MCF 10A (cell line): ENCODE data around the gene DCT. TPM values are rescaled to one million over a fixed set of nuclear protein-coding genes. Genes with fewer than 3 reads are reported as not detected.

Experiments used
- BruUV-seq: library from RNA; stranded (reverse); fragments of 400-500 nt; replicated peaks from 2 replicates; lab custom pipeline; 2021; lab: Mats Ljungman, UMichigan
- CTCF ChIA-PET: fragments of 300-600 bp; sonication (Branson Sonifier 250); formaldehyde crosslinking; extraction: SDS; loops from one replicate; lab custom pipeline; 2021; ENCODE audit warnings: antibody characterized with exemption, inconsistent platforms; lab: Yijun Ruan, JAX
- POLR2A ChIA-PET: fragments of 300-600, 350-650 bp; sonication (Branson Sonifier 250); formaldehyde crosslinking; extraction: SDS; loops from one replicate; lab custom pipeline; 2020; ENCODE audit warnings: antibody characterized with exemption, inconsistent platforms; lab: Yijun Ruan, JAX
- DNase-seq: peaks from one replicate; pipeline ENCODE4 v3.0.0-alpha.2; 2018; ENCODE audit not compliant: unreplicated experiment
- H3K27ac Mint-ChIP-seq: one replicate; pipeline ENCODE4 v1.8.0; 2022; ENCODE audit warnings: mild to moderate bottlenecking, low read depth, mixed read lengths; ENCODE audit not compliant: unreplicated experiment
- H3K27me3 Mint-ChIP-seq: one replicate; pipeline ENCODE4 v1.8.0; 2022; ENCODE audit warnings: mixed read lengths; ENCODE audit not compliant: insufficient read depth, unreplicated experiment
- H3K36me3 Mint-ChIP-seq: one replicate; pipeline ENCODE4 v1.8.0; 2022; ENCODE audit warnings: mild to moderate bottlenecking, moderate library complexity, mixed read lengths; ENCODE audit not compliant: insufficient read depth, unreplicated experiment
- H3K4me1 Mint-ChIP-seq: one replicate; pipeline ENCODE4 v1.8.0; 2022; ENCODE audit warnings: mixed read lengths; ENCODE audit not compliant: insufficient read depth, unreplicated experiment
- H3K4me3 Mint-ChIP-seq: one replicate; pipeline ENCODE4 v1.8.0; 2022; ENCODE audit warnings: mild to moderate bottlenecking, moderate library complexity, mixed read lengths; ENCODE audit not compliant: unreplicated experiment
- H3K9me3 Mint-ChIP-seq: one replicate; pipeline ENCODE4 v1.8.0; 2022; ENCODE audit warnings: mixed read lengths; ENCODE audit not compliant: unreplicated experiment
- CTCF ChIP-seq: fragments of 200-600 bp; IDR thresholded peaks from one replicate; pipeline ENCODE4 v1.8.0; 2022; ENCODE audit warnings: antibody characterized with exemption, mild to moderate bottlenecking; ENCODE audit not compliant: unreplicated experiment
- intact Hi-C: fragments of 100-400 bp; cut with micrococcal nuclease; formaldehyde crosslinking; loops from 2 replicates; pipeline ENCODE4 v1.14.1; 2022
- total RNA-seq: library from RNA; stranded (reverse); gene quantifications from 2 replicates; pipeline ENCODE4 v1.2.3, GENCODE V29; 2022

The DCT gene
- total RNA-seq, 1 experiment from 2014 or later: not detected

- Mint-ChIP-seq H3K27ac (no peak overlapping the region), H3K4me1 (no peaks in the 10 kb centered on the region), H3K4me3 (no peak overlapping the region), H3K27me3 (no peaks in the 10 kb centered on the region), H3K36me3 (no peaks in the 10 kb centered on the region), H3K9me3 (peaks cover 7% of the 10 kb centered on the region)
- no TSS peak for BruUV-seq
- DNase-seq: no peak
- intact Hi-C loops: no loop called here
- CTCF ChIA-PET: no interaction called here
- POLR2A ChIA-PET: no interaction called here
- TF ChIP-seq CTCF: no peak
Observed at GRCh38 chr13:94520001-94520400, 40.5 kb upstream of the DCT start.

GRCh38 chr13:94516456-94516855, 37.0 kb upstream of the DCT start:
- Mint-ChIP-seq H3K27me3 (no peaks in the 10 kb centered on the region), H3K9me3 (peaks cover 7% of the 10 kb centered on the region), H3K4me3 (no peak overlapping the region), H3K27ac (no peak overlapping the region), H3K4me1 (peaks cover 5% of the 10 kb centered on the region), H3K36me3 (no peaks in the 10 kb centered on the region)
- TF ChIP-seq CTCF: no peak
- POLR2A ChIA-PET: no interaction called here
- DNase-seq: no peak
- intact Hi-C loops: no loop called here
- BruUV-seq: no TSS peak
- CTCF ChIA-PET: interaction anchor here (1.2 kb wide), 1 partner anchor 87 kb away, joined by 3 read pairs; no protein-coding TSS in a partner anchor

GRCh38 chr13:94515911-94516310, 36.4 kb upstream of the DCT start:
- peaks cover 7% of the 10 kb centered on the region for H3K9me3 Mint-ChIP-seq
- TF ChIP-seq CTCF: no peak
- no peaks in the 10 kb centered on the region for H3K36me3 Mint-ChIP-seq
- H3K27ac Mint-ChIP-seq: no peak overlapping the region
- no peaks in the 10 kb centered on the region for H3K27me3 Mint-ChIP-seq
- POLR2A ChIA-PET: no interaction called here
- H3K4me3 Mint-ChIP-seq: no peak overlapping the region
- H3K4me1 Mint-ChIP-seq: peaks cover 5% of the 10 kb centered on the region
- no TSS peak for BruUV-seq
- DNase-seq: no peak
- CTCF ChIA-PET: interaction anchor here (1.0 to 1.2 kb wide), 2 partner anchors 26 to 87 kb away, joined by 3 read pairs; no protein-coding TSS in a partner anchor
- intact Hi-C loops: no loop called here

GRCh38 chr13:94515374-94515773, 35.9 kb upstream of the DCT start:
- no TSS peak for BruUV-seq
- Mint-ChIP-seq H3K9me3 (peaks cover 7% of the 10 kb centered on the region), H3K27me3 (no peaks in the 10 kb centered on the region), H3K4me3 (no peak overlapping the region), H3K27ac (no peak overlapping the region), H3K36me3 (no peaks in the 10 kb centered on the region), H3K4me1 (peaks cover 5% of the 10 kb centered on the region)
- intact Hi-C loops: no loop called here
- DNase-seq: no peak
- CTCF ChIA-PET: interaction anchor here (1.0 to 1.2 kb wide), 2 partner anchors 25 to 88 kb away, joined by 3 read pairs; no protein-coding TSS in a partner anchor
- POLR2A ChIA-PET: no interaction called here
- TF ChIP-seq CTCF: no peak
